GM20431 (cell line): Measurements from ENCODE around the gene RAPGEF4.

Source experiments
- in situ Hi-C: fragments of 300-500 bp; cut with MseI, MboI; formaldehyde crosslinking; loops from one replicate; pipeline ENCODE4 v1.15.0; 2020; ENCODE audit warnings: low sequenced_read_pairs; ENCODE audit not compliant: unreplicated experiment

RAPGEF4 gene

DNA sequence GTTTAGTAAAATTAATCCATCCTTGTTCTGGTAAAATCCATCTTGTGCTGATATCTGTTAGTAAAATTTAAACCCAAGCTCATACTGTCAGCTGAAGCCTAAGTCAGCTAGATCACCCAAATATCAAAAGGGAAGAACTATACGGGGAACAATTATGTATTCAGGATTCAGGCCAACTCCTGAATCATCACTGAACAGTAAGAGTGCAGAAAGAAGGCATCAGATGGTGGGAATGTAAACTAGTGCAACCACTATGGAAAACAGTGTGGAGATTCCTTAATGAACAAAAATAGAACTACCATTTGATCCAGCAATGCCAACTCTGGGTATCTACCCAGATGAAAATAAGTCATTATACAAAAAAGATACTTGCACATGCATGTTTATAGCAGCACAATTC, 81.8 kb downstream of the RAPGEF4 start:
- in situ Hi-C loops: loop anchor here (25.0 kb wide), 1 partner anchor 120 kb away; no protein-coding TSS in a partner anchor

DNA sequence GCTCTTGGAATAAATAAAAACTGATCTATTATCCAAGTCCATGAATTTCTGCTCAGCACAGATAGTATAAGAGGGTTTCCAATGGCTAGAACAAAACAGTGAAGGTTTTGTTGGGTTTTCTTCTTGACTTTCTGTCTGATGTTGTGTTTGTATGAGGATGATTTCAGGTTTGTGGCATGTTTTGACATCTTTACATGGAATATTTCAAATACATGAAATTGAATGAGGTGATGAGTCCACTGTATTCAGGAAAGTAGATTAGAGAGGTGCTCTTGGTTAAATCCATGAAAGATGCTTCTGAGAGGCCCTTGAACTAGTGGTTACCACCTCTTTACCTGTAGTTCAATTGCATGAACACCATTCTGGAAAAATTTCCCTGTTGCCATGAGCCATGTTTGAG, 84.3 kb downstream of the RAPGEF4 start:
- in situ Hi-C loops: loop anchor here (25.0 kb wide), 1 partner anchor 117 kb away; no protein-coding TSS in a partner anchor

GRCh38 chr2:172821370-172822338, 86.0 kb downstream of the RAPGEF4 start:
- in situ Hi-C loops: loop anchor here (25.0 kb wide), 1 partner anchor 116 kb away; no protein-coding TSS in a partner anchor

- in situ Hi-C loops: loop anchor here (25.0 kb wide), 1 partner anchor 115 kb away; no protein-coding TSS in a partner anchor
These were observed 86.9 kb downstream of the RAPGEF4 start for GRCh38 chr2:172822585-172822984.

DNA sequence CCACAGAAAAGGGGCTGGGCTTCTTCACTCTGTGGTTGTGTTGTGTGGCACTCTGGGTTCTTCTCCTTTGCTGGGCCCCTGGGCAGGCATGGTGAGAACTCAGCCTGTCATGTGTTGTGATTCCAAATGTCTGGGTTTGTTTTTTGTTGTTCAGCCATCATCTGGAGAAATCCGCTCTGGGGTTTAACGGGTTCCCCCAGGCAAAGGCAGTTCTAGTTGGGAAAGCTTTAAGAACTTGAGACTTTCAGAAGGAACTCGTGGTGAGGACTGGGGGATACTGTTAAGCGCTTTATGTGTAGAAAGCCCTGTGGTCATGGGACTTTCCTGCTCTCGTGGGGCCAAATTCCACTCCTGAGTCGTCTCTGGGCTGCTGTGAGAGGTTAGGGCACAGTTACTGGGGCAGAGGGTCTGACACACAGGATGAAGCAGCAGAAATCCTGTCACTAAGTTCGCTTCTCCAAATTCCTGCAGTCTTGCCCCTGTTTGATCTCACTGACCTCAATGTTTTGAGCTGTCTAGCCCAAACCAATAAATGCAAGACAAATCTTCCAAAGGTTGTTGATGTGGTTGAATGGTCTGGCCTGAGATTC, 87.7 kb downstream of the RAPGEF4 start:
- in situ Hi-C loops: loop anchor here (25.0 kb wide), 1 partner anchor 114 kb away; no protein-coding TSS in a partner anchor

DNA sequence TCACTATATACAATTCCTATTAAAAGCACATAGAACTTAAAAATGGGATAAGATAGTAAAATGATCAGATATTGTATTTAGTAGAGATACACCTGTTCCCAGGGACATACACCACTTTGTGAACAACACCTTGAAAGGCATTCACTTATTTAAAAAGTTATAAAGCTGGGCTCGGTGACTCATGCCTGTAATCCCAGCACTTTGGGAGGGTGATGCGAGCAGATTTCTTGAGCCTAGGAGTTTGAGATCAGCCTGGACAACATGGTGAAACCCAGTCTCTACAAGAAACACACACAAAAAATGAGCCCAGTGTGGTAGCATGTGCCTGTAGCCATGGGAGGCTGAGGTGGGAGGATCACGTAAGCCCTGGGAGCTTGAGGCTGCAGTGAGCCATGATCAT, 90.9 kb downstream of the RAPGEF4 start:
- in situ Hi-C loops: no loop called here

DNA sequence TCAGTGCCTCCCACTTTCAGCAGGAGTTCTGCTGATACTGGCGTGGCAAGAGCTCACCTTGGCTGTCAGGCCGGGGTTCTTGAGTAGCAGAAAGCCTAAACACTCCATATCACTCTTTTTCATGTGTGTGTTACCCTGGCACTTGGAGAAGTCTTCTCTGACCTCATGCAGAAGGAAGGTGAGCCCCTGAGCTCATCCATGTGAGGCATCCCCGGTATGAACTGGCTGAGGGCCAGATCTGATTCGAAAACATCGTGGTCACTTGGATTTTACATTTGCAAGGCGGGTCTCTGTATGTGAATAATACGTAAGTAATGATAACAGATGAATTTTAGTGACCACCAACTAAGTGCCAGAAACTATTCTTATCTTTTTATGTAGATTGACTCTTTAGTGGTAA, 93.6 kb downstream of the RAPGEF4 start:
- in situ Hi-C loops: no loop called here

- in situ Hi-C loops: no loop called here
These were observed 94.8 kb downstream of the RAPGEF4 start for GRCh38 chr2:172830482-172830881.

DNA sequence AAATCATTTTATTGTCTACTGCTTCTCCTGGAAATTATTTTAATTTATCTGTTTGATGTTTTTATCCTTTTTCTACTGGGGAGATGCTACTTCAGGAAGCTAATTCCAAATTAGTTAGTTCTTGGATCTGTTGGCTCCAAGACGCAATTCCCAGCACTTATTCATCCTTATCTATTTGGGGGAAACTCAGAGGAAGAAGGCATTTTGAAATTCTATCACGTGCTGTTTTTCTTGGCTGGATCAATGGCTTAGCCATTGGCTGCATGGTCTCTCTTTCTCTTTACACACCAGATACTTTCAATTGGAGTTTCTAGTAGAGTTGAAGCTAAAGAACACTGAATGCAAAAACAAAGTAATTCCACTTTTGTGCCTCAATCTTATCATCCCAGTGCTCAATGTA, 98.3 kb downstream of the RAPGEF4 start:
- in situ Hi-C loops: no loop called here

- in situ Hi-C loops: no loop called here
These were observed 99.2 kb downstream of the RAPGEF4 start for GRCh38 chr2:172834881-172835280.

DNA sequence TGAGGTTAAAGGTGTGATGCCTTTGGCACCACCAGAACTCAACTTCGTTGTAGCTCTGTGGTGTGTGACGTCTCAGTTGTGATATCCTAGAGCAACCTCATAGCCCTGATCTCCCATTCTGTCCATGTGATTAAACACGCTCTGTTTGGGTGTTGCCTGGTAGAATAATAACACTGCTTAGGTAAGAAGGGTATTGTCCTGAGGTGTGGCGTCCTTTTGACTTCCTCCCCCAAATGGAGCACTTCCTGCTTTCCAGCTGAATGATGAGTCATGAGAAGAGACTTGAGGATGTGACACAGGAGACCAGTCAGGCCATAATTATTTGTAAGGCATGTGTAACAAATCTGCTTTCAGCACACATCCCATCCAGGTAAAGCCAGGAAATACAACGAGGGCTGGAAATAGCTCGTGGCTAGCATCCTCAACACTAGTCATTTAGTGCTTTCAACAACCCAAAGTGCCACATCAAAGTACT, 100.7 kb downstream of the RAPGEF4 start:
- in situ Hi-C loops: no loop called here

- in situ Hi-C loops: no loop called here
These were observed 101.2 kb downstream of the RAPGEF4 start for GRCh38 chr2:172836827-172837226.

DNA sequence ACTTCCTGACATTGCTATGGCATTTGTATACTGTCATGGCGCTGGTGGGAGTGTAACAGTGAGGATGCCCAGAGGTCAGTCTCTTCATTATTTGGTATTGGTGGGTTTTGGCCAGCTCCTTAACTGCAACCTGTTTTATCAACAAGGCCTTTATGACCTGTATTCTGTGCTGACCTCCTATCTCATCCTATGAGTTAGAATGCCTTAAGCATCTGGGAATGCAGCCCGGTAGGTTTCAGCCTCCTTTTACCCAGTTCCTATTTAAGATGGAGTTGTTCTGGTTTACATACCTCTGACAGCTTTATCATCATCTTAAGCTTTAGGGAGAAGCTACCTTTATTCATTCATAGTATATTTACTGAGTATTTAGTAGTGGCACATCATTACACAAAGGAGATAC, 103.8 kb downstream of the RAPGEF4 start:
- in situ Hi-C loops: no loop called here

DNA sequence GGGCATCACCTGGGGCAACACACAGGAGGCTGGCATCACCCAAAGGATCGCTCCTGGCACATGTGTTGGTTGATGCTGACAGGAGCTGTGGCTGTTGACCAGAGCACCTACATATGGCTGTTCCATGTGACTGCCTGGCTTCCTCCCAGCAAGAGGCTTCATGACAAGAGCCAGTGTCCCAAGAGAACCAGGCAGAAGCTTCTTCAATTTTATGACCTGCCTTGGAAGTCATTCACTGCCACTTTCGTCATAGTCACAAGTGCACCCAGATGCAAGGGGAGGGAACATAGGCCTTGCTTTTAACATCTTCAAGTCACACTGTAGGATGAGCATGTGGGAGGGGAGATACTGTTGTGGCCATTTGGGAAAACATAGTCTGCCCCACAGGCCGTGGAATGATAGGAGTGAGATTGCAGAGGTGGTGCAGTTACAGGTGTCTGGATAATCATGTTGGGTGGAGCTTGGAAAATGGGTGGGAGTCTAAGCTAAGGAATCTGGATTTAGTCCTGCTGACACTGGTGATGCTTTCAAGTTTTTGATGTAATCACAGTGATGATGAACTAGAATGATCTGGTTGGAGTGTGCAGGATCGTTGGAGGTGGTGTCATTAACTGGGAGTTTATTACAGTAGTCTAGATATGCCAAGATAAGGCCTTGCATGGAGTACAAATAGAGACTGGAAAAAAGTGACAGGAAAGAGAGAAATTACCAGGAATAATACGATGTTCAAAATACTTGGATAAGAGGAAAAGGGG, 107.0 kb downstream of the RAPGEF4 start:
- in situ Hi-C loops: no loop called here

- in situ Hi-C loops: no loop called here
These were observed 107.6 kb downstream of the RAPGEF4 start for GRCh38 chr2:172843266-172843582.

GRCh38 chr2:172843902-172844715, 108.5 kb downstream of the RAPGEF4 start:
- in situ Hi-C loops: no loop called here

DNA sequence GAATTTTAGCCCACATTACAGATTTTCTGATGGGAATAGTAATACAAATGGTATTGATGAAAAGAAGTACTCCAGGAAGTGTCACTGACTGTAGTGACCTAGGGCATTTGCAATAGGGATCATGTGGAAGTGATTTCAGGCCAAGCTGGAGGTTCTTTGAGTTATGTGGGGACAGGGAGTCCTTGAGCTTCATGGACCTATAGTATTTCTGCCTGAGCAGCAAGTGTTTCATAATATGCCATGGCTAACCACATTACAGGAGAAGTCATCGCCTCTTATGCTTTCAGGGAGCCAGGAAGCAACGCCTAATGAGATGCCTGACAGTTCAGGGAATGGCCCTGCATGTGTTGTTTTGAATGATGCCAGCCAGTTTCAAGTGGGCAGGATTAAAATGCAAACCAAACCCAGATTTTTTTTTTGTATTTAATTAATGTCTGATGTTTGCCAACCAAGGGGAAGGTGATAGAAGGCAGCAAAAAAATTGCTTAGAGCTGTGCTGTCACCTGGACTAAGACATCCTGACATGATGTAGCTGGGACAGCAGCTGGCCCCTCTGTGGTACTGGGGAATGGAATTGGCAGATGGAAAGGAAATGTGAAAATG, 109.5 kb downstream of the RAPGEF4 start:
- in situ Hi-C loops: no loop called here

GRCh38 chr2:172846551-172846950, 110.9 kb downstream of the RAPGEF4 start:
- in situ Hi-C loops: no loop called here

DNA sequence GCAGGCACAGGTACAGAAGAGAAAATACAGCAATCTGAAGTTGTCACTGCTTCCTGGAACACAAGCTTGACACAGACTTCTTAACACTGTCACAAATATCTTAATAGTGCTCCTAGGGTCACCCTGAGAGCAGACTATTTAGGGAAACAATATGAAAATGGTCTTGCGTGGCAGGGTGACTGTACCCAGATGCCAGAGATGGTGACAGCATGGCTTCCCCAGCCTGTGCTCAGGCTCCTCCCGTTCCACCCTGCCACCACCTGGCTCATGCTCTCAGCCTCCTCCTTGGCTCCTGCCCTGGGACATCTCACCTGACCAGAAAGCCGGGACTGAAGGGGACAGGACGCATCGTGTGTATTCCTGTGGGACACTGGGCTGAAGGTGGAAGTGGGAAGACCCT, 111.5 kb downstream of the RAPGEF4 start:
- in situ Hi-C loops: no loop called here
